Medulla oblongata (tissue), 1 donor: ENCODE results near the gene SLC35A1.
"Not testable (repeated sequence)": the region's sequence is repeated elsewhere in the genome, so short reads cannot be mapped to it uniquely, and the experiment has no call there.

Experiments
- DNase-seq: peaks from one replicate; pipeline ENCODE4 v3.0.0-alpha.2; 2015; ENCODE audit errors: extremely low spot score

The SLC35A1 gene

GRCh38 chr6:87472525-87473418 lies at the start of gene SLC35A1:
Gene SLC35A1, plus strand, starts transcription at chr6:87472974. Its CDS starts 30 bp downstream, at chr6:87473004.
- peak; percentile 91 for DNase-seq

GRCh38 chr6:87426789-87427188 lies 46.0 kb upstream of the SLC35A1 start:
- DNase-seq, result no peak

GRCh38 chr6:87430499-87430898 lies 42.3 kb upstream of the SLC35A1 start:
- no peak for DNase-seq

GRCh38 chr6:87431263-87431662 lies 41.5 kb upstream of the SLC35A1 start:
- DNase-seq, result no peak

- peak; percentile 23 for DNase-seq
Observed at GRCh38 chr6:87436435-87436834, 36.3 kb upstream of the SLC35A1 start.

- no peak for DNase-seq
Observed at GRCh38 chr6:87441711-87442110, 31.1 kb upstream of the SLC35A1 start.

- DNase-seq, result no peak
Observed at GRCh38 chr6:87444362-87444761, 28.4 kb upstream of the SLC35A1 start.

GRCh38 chr6:87465051-87465450 lies 7.7 kb upstream of the SLC35A1 start:
- DNase-seq, result no peak

GRCh38 chr6:87473419-87473903 lies 687 bp downstream of the SLC35A1 start:
- DNase-seq, result no peak

GRCh38 chr6:87481931-87482330 lies 9.2 kb downstream of the SLC35A1 start:
- no peak for DNase-seq

- DNase-seq, result no peak
Observed at GRCh38 chr6:87482366-87482765, 9.6 kb downstream of the SLC35A1 start.

GRCh38 chr6:87483929-87484328 lies 11.2 kb downstream of the SLC35A1 start:
- no peak for DNase-seq

GRCh38 chr6:87484491-87484890 lies 11.7 kb downstream of the SLC35A1 start:
- DNase-seq, result no peak

- no peak for DNase-seq
Observed at GRCh38 chr6:87487555-87487954, 14.8 kb downstream of the SLC35A1 start.

- DNase-seq, result not testable (repeated sequence)
Observed at GRCh38 chr6:87489326-87489725, 16.6 kb downstream of the SLC35A1 start.

- no peak for DNase-seq
Observed at GRCh38 chr6:87494761-87495422, 22.1 kb downstream of the SLC35A1 start.

- no peak for DNase-seq
Observed at GRCh38 chr6:87498048-87498447, 25.3 kb downstream of the SLC35A1 start.

- no peak for DNase-seq
Observed at GRCh38 chr6:87501809-87502572, 29.2 kb downstream of the SLC35A1 start.

GRCh38 chr6:87504441-87504840 lies 31.7 kb downstream of the SLC35A1 start:
- DNase-seq, result no peak

GRCh38 chr6:87514831-87515230 lies 42.1 kb downstream of the SLC35A1 start:
- no peak for DNase-seq

- no peak for DNase-seq
Observed at GRCh38 chr6:87518453-87518852, 45.7 kb downstream of the SLC35A1 start.

- DNase-seq, result no peak
Observed at GRCh38 chr6:87522686-87523085, 49.9 kb downstream of the SLC35A1 start.
